Thyroid gland (tissue), 4 donors: Measurements from ENCODE around the gene CCND1.

ENCODE experiments used
- POLR2A ChIP-seq, 2 donors: fragments of 450-650 bp; IDR thresholded peaks; one replicate each; pipeline ENCODE4 v1.6.1; 2017; ENCODE audit warnings: antibody characterized with exemption in 2 of 2, mild to moderate bottlenecking in 2 of 2, moderate library complexity in 1 of 2
- TF ChIP-seq, protein P1 (sequence below), 6 experiments: fragments of 200-600 bp in 3 of 6; fragments of 450-650 bp in 3 of 6; sonication (generic) in 3 of 6; IDR thresholded peaks; one replicate each; pipeline ENCODE4 v1.5.1; 2016 to 2019; ENCODE audit warnings: antibody characterized with exemption in 6 of 6, mild to moderate bottlenecking in 2 of 6, inconsistent platforms in 1 of 6, moderate library complexity in 1 of 6

DNA sequence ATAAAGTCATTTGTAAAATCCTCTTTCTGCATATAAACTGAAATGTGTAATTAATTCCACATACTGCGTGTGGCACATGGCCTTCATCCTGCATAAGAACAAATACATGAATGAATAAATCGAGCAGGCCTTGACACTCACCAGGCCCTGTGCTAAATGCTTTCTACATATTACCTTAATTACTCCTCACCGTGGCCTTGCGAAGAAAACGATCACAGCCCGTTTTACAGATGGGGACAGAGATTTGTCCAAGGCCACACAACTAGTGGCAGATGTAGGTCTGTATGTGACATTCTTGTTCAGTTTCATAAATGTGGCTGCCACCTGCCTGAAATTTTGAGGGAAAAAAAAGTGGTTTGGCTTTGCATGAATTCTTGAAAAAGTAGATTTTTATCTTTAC lies 5.8 kb upstream of the CCND1 start:
- TF ChIP-seq, protein P1, sequence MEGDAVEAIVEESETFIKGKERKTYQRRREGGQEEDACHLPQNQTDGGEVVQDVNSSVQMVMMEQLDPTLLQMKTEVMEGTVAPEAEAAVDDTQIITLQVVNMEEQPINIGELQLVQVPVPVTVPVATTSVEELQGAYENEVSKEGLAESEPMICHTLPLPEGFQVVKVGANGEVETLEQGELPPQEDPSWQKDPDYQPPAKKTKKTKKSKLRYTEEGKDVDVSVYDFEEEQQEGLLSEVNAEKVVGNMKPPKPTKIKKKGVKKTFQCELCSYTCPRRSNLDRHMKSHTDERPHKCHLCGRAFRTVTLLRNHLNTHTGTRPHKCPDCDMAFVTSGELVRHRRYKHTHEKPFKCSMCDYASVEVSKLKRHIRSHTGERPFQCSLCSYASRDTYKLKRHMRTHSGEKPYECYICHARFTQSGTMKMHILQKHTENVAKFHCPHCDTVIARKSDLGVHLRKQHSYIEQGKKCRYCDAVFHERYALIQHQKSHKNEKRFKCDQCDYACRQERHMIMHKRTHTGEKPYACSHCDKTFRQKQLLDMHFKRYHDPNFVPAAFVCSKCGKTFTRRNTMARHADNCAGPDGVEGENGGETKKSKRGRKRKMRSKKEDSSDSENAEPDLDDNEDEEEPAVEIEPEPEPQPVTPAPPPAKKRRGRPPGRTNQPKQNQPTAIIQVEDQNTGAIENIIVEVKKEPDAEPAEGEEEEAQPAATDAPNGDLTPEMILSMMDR (IDR thresholded peaks at IDR 0.05) = no peak
- no peak for TF ChIP-seq POLR2A (IDR thresholded peaks at IDR 0.05)
